PC-9 (cell line): Measurements from ENCODE around the gene FOXS1. TPM values are rescaled to one million over a fixed set of nuclear protein-coding genes. Genes with fewer than 3 reads are reported as not detected.

Experiments used
- BruUV-seq: library from RNA; stranded (reverse); fragments of 400-500 nt; replicated peaks from 2 replicates; lab custom pipeline; 2021; lab: Mats Ljungman, UMichigan
- CTCF ChIA-PET: fragments of 300-600 bp; sonication (Branson Sonifier 250); formaldehyde crosslinking; loops from one replicate; lab custom pipeline; 2022; ENCODE audit warnings: antibody characterized with exemption; lab: Charles Lee
- POLR2A ChIA-PET: fragments of 300-600 bp; sonication (Branson Sonifier 250); formaldehyde crosslinking; loops from one replicate; lab custom pipeline; 2022; ENCODE audit warnings: antibody characterized with exemption; ENCODE audit not compliant: unreplicated experiment; lab: Charles Lee
- DNase-seq, 2 experiments: peaks; one replicate each; pipeline versions ENCODE4 v3.0.0 to v3.0.0-alpha.2; 2015 to 2022; ENCODE audit warnings: mixed read lengths in 1 of 2
- H2AFZ ChIP-seq: fragments of 200-600 bp; sonication (generic); 2 replicates; pipeline ENCODE4 v1.8.1; 2017; ENCODE audit warnings: antibody characterized with exemption
- H3F3A ChIP-seq: fragments of 200-600 bp; sonication (generic); 2 replicates; pipeline ENCODE4 v1.8.1; 2017; ENCODE audit warnings: antibody characterized with exemption, mild to moderate bottlenecking, low read depth; ENCODE audit not compliant: insufficient read depth
- H3K27ac ChIP-seq: fragments of 200-600 bp; sonication (generic); 2 replicates; pipeline ENCODE4 v1.6.1; 2016; ENCODE audit warnings: mixed run types
- H3K27me3 ChIP-seq: fragments of 200-600 bp; sonication (generic); 2 replicates; pipeline ENCODE4 v1.6.1; 2016; ENCODE audit warnings: low read depth, mixed run types; ENCODE audit not compliant: insufficient read depth
- H3K36me3 ChIP-seq: fragments of 200-600 bp; sonication (generic); 2 replicates; pipeline ENCODE4 v1.6.1; 2016; ENCODE audit warnings: low read depth, mixed run types
- H3K4me1 ChIP-seq: fragments of 200-600 bp; sonication (generic); replicated peaks from 2 replicates; pipeline ENCODE4 v1.6.1; 2016; ENCODE audit warnings: mixed run types; ENCODE audit not compliant: insufficient read depth
- H3K4me2 ChIP-seq: fragments of 200-600 bp; sonication (generic); 2 replicates; pipeline ENCODE4 v1.6.1; 2017; ENCODE audit warnings: mixed run types
- H3K4me3 ChIP-seq: fragments of 200-600 bp; sonication (generic); 2 replicates; pipeline ENCODE4 v1.6.1; 2016; ENCODE audit warnings: mixed run types
- H3K79me2 ChIP-seq: fragments of 200-600 bp; sonication (generic); 2 replicates; pipeline ENCODE4 v1.6.1; 2017; ENCODE audit warnings: low read depth, mixed run types
- H3K9me2 ChIP-seq: fragments of 200-600 bp; sonication (generic); 2 replicates; pipeline ENCODE4 v1.8.1; 2017; ENCODE audit warnings: mild to moderate bottlenecking; ENCODE audit not compliant: insufficient read depth
- H3K9me3 ChIP-seq: fragments of 200-600 bp; sonication (generic); 2 replicates; pipeline ENCODE4 v1.8.1; 2016; ENCODE audit warnings: low read depth; ENCODE audit not compliant: insufficient read depth
- H4K20me1 ChIP-seq: fragments of 200-600 bp; sonication (generic); 2 replicates; pipeline ENCODE4 v1.8.1; 2017; ENCODE audit not compliant: insufficient read depth
- EZH2 ChIP-seq: fragments of 200-600 bp; sonication (generic); IDR thresholded peaks from 2 replicates; pipeline ENCODE4 v1.8.0; 2017; ENCODE audit warnings: antibody characterized with exemption, low read depth
- intact Hi-C: fragments of 100-400 bp; cut with micrococcal nuclease; formaldehyde crosslinking; loops from one replicate; pipeline ENCODE4 v1.10.0; 2022; ENCODE audit not compliant: unreplicated experiment
- total RNA-seq: library from RNA; stranded (reverse); gene quantifications from 2 replicates; pipeline ENCODE4 v1.2.3, GENCODE V29; 2021
- TF ChIP-seq, protein P1 (sequence below): fragments of 200-600 bp; sonication (generic); conservative IDR thresholded peaks from 2 replicates; pipeline ENCODE4 v1.6.1; 2017; ENCODE audit warnings: mixed run types, antibody characterized with exemption, mild to moderate bottlenecking, moderate library complexity

The FOXS1 gene
- total RNA-seq, 1 experiment from 2014 or later: not detected

DNA sequence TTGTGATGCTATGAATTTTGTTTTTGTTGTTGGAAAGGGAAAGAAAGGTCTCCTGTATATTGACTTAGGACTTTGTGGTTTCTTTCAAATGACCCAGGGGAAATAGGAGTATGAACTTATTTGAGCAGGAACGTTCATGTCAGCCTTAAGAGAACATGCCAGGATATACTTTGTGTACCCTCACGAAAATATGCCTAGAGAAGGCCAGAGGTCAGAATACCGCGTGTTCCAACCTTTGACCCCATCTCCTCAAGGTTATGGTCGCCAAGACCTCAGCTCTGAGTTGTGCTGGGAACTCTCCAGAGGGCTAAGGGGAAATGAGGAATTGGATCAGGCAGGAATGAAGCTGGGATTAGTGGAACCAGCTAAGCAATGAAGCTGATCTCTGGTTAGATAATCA, 36.5 kb upstream of the FOXS1 start:
- Histone ChIP-seq H3K27ac (no peak overlapping the region), H3K9me3 (no peaks in the 10 kb centered on the region), H2AFZ (no peak overlapping the region), H3K27me3 (peaks cover 14% of the 10 kb centered on the region), H3K4me3 (no peak overlapping the region), H3K79me2 (no peaks in the 10 kb centered on the region), H4K20me1 (no peaks in the 10 kb centered on the region), H3F3A (no peaks in the 10 kb centered on the region), H3K9me2 (no peaks in the 10 kb centered on the region), H3K36me3 (no peaks in the 10 kb centered on the region), H3K4me2 (no peak overlapping the region), H3K4me1 (peaks cover 10% of the 10 kb centered on the region; the same call in 1 of the 2 replicates)
- no peak for DNase-seq
- TF ChIP-seq, protein P1, sequence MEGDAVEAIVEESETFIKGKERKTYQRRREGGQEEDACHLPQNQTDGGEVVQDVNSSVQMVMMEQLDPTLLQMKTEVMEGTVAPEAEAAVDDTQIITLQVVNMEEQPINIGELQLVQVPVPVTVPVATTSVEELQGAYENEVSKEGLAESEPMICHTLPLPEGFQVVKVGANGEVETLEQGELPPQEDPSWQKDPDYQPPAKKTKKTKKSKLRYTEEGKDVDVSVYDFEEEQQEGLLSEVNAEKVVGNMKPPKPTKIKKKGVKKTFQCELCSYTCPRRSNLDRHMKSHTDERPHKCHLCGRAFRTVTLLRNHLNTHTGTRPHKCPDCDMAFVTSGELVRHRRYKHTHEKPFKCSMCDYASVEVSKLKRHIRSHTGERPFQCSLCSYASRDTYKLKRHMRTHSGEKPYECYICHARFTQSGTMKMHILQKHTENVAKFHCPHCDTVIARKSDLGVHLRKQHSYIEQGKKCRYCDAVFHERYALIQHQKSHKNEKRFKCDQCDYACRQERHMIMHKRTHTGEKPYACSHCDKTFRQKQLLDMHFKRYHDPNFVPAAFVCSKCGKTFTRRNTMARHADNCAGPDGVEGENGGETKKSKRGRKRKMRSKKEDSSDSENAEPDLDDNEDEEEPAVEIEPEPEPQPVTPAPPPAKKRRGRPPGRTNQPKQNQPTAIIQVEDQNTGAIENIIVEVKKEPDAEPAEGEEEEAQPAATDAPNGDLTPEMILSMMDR: no peak
- no peak for TF ChIP-seq EZH2
- ChIA-PET CTCF (no interaction called here), POLR2A (no interaction called here)
- BruUV-seq: no TSS peak
- intact Hi-C loops: no loop called here

DNA sequence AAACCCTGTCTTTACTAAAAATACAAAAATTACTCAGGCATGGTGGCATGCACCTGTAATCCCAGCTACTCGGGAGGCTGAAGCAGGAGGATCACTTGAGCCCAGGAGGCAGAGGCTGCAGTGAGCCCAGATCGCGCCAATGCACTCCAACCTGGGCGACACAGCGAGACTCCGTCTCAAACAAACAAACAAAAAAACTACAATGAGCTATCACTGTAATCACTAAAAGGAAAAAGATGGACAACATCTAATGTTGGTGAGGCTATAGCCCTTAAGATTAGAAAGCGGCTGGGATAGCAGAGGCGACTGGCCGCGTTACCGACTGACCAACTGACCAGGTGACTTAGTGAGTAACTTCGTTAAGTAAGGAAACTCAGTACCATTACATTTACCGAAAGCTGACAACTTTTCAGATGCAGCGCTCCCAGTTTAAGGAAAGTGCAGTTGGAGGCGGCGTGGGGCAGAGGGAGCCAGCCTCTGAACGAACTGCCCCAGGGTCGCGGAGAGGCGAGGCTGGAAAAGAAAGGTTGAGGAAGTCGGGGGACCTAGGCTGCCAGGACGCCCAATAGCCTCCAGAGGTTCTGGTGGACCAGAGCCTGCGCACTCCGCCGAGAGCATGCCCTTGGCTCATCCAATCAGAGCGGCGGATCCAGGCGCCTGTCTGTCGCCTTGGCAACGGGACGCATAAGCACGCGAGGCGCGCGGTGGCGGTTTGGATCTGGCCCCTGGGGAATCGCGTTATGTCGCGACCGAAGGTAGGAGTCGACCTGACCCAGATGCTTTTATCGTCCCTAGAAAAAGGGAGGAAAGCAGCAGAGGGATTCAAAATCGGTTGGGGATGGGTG, 34.0 kb upstream of the FOXS1 start:
- POLR2A ChIA-PET: interaction anchor here (0.5 to 0.7 kb wide), 3 partner anchors 28 to 675 kb away, joined by 3 to 15 read pairs (median 3); no protein-coding TSS in a partner anchor
- TSS peak; percentile 86 for BruUV-seq
- intact Hi-C loops: no loop called here

GRCh38 chr20:31877684-31878083, 32.3 kb upstream of the FOXS1 start:
- Histone ChIP-seq H3K4me3 (no peak overlapping the region), H3K27ac (no peak overlapping the region), H3K4me2 (no peak overlapping the region), H3K36me3 (no peaks in the 10 kb centered on the region), H3K9me3 (no peaks in the 10 kb centered on the region), H3F3A (no peaks in the 10 kb centered on the region), H3K79me2 (no peaks in the 10 kb centered on the region), H3K4me1 (peaks cover 10% of the 10 kb centered on the region; the same call in 1 of the 2 replicates), H3K9me2 (no peaks in the 10 kb centered on the region), H3K27me3 (peaks cover 28% of the 10 kb centered on the region), H4K20me1 (no peaks in the 10 kb centered on the region), H2AFZ (no peak overlapping the region)
- no TSS peak for BruUV-seq
- no peak for DNase-seq
- intact Hi-C loops: no loop called here
- TF ChIP-seq EZH2: no peak
- TF ChIP-seq, protein P1: no peak
- POLR2A ChIA-PET: no interaction called here
- CTCF ChIA-PET: no interaction called here

More for the DNA sequence above, 34.0 kb upstream of the FOXS1 start:
- Histone ChIP-seq H3K4me1 (peaks cover 10% of the 10 kb centered on the region; the same call in 1 of the 2 replicates), H4K20me1 (no peaks in the 10 kb centered on the region), H3K27ac (no peak overlapping the region), H3K4me2 (peak overlapping the region; percentile 87), H3K9me2 (no peaks in the 10 kb centered on the region), H3K27me3 (peaks cover 15% of the 10 kb centered on the region), H3K36me3 (no peaks in the 10 kb centered on the region), H3F3A (no peaks in the 10 kb centered on the region), H3K9me3 (no peaks in the 10 kb centered on the region), H2AFZ (peak overlapping the region; percentile 92), H3K79me2 (no peaks in the 10 kb centered on the region), H3K4me3 (peak overlapping the region; percentile 60)
- peak; percentile 75 to 95 for DNase-seq
- TF ChIP-seq EZH2: no peak
- TF ChIP-seq, protein P1: no peak; the same call in 1 of the 2 replicates
- CTCF ChIA-PET: interaction anchor here (0.5 to 0.7 kb wide), 3 partner anchors 19 to 154 kb away, joined by 3 to 5 read pairs (median 4); no protein-coding TSS in a partner anchor
